Astrocyte (in vitro differentiated cells and primary cell): ENCODE measurements around the gene AADAT. TPM values are rescaled to one million over a fixed set of nuclear protein-coding genes. Genes with fewer than 3 reads are reported as not detected.
"Not testable (repeated sequence)": the region's sequence is repeated elsewhere in the genome, so short reads cannot be mapped to it uniquely, and the experiment has no call there.

Source experiments
- DNase-seq: peaks from one replicate; pipeline ENCODE4 v3.0.0-alpha.2; 2010; ENCODE audit warnings: low read depth
- FAIRE-seq: peaks from 2 replicates; lab custom pipeline; 2011; peaks lifted over from hg19 to GRCh38; lab: Jason Lieb, UNC
- H2AFZ ChIP-seq: 2 replicates; pipeline ENCODE4 v1.6.0; 2012; ENCODE audit warnings: low read depth, low read length, inconsistent platforms
- H3K27ac ChIP-seq: 2 replicates; pipeline ENCODE4 v1.5.1; 2011; ENCODE audit warnings: low read depth, low read length, inconsistent platforms
- H3K27me3 ChIP-seq: 2 replicates; pipeline ENCODE4 v1.6.0; 2011; ENCODE audit warnings: low read length, inconsistent platforms; ENCODE audit not compliant: insufficient read depth
- H3K36me3 ChIP-seq: 2 replicates; pipeline ENCODE4 v1.5.1; 2011; ENCODE audit warnings: low read length, inconsistent platforms; ENCODE audit not compliant: insufficient read depth
- H3K4me1 ChIP-seq: 2 replicates; pipeline ENCODE4 v1.5.1; 2011; ENCODE audit warnings: low read length, inconsistent platforms; ENCODE audit not compliant: insufficient read depth
- H3K4me2 ChIP-seq: 2 replicates; pipeline ENCODE4 v1.6.0; 2012; ENCODE audit warnings: low read length, inconsistent platforms
- H3K4me3 ChIP-seq: 2 replicates; pipeline ENCODE4 v1.5.1; 2011; ENCODE audit warnings: low read depth, mild to moderate bottlenecking, low read length, inconsistent platforms; ENCODE audit not compliant: insufficient read depth
- H3K79me2 ChIP-seq: 2 replicates; pipeline ENCODE4 v1.6.0; 2012; ENCODE audit warnings: mild to moderate bottlenecking, low read length, inconsistent platforms; ENCODE audit not compliant: insufficient read depth
- H3K9ac ChIP-seq: 2 replicates; pipeline ENCODE4 v1.6.0; 2012; ENCODE audit warnings: mild to moderate bottlenecking, low read length, inconsistent platforms
- H3K9me3 ChIP-seq: 2 replicates; pipeline ENCODE4 v1.5.1; 2012; ENCODE audit warnings: low read depth, mild to moderate bottlenecking, low read length, inconsistent platforms; ENCODE audit not compliant: insufficient read depth
- H4K20me1 ChIP-seq: 2 replicates; pipeline ENCODE4 v1.6.0; 2012; ENCODE audit warnings: low read length, inconsistent platforms; ENCODE audit not compliant: insufficient read depth
- H3K27ac Mint-ChIP-seq: one replicate; pipeline ENCODE4 v1.8.0; 2021; ENCODE audit warnings: mild to moderate bottlenecking, mixed read lengths; ENCODE audit not compliant: unreplicated experiment
- H3K27me3 Mint-ChIP-seq: one replicate; pipeline ENCODE4 v1.8.0; 2021; ENCODE audit warnings: low read depth, mixed read lengths; ENCODE audit not compliant: unreplicated experiment
- H3K36me3 Mint-ChIP-seq: one replicate; pipeline ENCODE4 v1.8.0; 2021; ENCODE audit warnings: low read depth, mixed read lengths; ENCODE audit not compliant: unreplicated experiment
- H3K4me1 Mint-ChIP-seq: one replicate; pipeline ENCODE4 v1.8.0; 2021; ENCODE audit warnings: low read depth, mixed read lengths; ENCODE audit not compliant: unreplicated experiment
- H3K4me3 Mint-ChIP-seq: one replicate; pipeline ENCODE4 v1.8.0; 2021; ENCODE audit warnings: mild to moderate bottlenecking, moderate library complexity, mixed read lengths; ENCODE audit not compliant: unreplicated experiment
- H3K9me3 Mint-ChIP-seq: one replicate; pipeline ENCODE4 v1.8.0; 2021; ENCODE audit warnings: mild to moderate bottlenecking, mixed read lengths; ENCODE audit not compliant: unreplicated experiment
- CTCF ChIP-seq: IDR thresholded peaks from 2 replicates; pipeline ENCODE4 v1.5.1; 2011; ENCODE audit warnings: low read depth, mild to moderate bottlenecking, inconsistent platforms, low read length, moderate library complexity; ENCODE audit not compliant: insufficient read depth
- EZH2 ChIP-seq: IDR thresholded peaks from 2 replicates; pipeline ENCODE4 v1.6.1; 2012; ENCODE audit warnings: mild to moderate bottlenecking, low read length, inconsistent platforms; ENCODE audit not compliant: insufficient read depth
- total RNA-seq: library from RNA; stranded (reverse); gene quantifications from 2 replicates; pipeline ENCODE4 v1.2.1, GENCODE V29; 2021

Gene AADAT
- total RNA-seq, 1 donor from 2014 or later = 10.5 TPM

- peaks cover 3% of the 10 kb centered on the region for H3K27me3 ChIP-seq
- H3K9me3 ChIP-seq = no peaks in the 10 kb centered on the region
- TF ChIP-seq EZH2 (no peak), CTCF (no peak)
- DNase-seq = no peak
- no peak overlapping the region for H3K27ac Mint-ChIP-seq
- H3K36me3 ChIP-seq = no peaks in the 10 kb centered on the region
- H3K4me1 ChIP-seq = no peaks in the 10 kb centered on the region
- no peaks in the 10 kb centered on the region for H4K20me1 ChIP-seq
- no peaks in the 10 kb centered on the region for H3K4me1 Mint-ChIP-seq
- peak overlapping the region; percentile 7 for H2AFZ ChIP-seq
- H3K9me3 Mint-ChIP-seq = no peaks in the 10 kb centered on the region
- H3K79me2 ChIP-seq = no peaks in the 10 kb centered on the region
- H3K4me3 Mint-ChIP-seq = no peak overlapping the region
- no peak overlapping the region for H3K9ac ChIP-seq
- no peaks in the 10 kb centered on the region for H3K36me3 Mint-ChIP-seq
- H3K4me3 ChIP-seq = no peak overlapping the region
- no peak overlapping the region for H3K27ac ChIP-seq
- peaks cover 2% of the 10 kb centered on the region for H3K27me3 Mint-ChIP-seq
- no peak for FAIRE-seq
- H3K4me2 ChIP-seq = no peak overlapping the region
Observed at GRCh38 chr4:170049766-170050165, 40.0 kb downstream of the AADAT start.

- H4K20me1 ChIP-seq = no peaks in the 10 kb centered on the region
- no peaks in the 10 kb centered on the region for H3K79me2 ChIP-seq
- H3K9me3 Mint-ChIP-seq = peaks cover 3% of the 10 kb centered on the region
- no peaks in the 10 kb centered on the region for H3K9me3 ChIP-seq
- no peak overlapping the region for H2AFZ ChIP-seq
- no peaks in the 10 kb centered on the region for H3K4me1 ChIP-seq
- H3K36me3 ChIP-seq = no peaks in the 10 kb centered on the region
- H3K36me3 Mint-ChIP-seq = no peaks in the 10 kb centered on the region
- no peak overlapping the region for H3K9ac ChIP-seq
- H3K27ac Mint-ChIP-seq = no peak overlapping the region
- H3K4me3 Mint-ChIP-seq = no peak overlapping the region
- H3K4me1 Mint-ChIP-seq = no peaks in the 10 kb centered on the region
- DNase-seq = peak; percentile 26
- FAIRE-seq = peak; percentile 94
- H3K27ac ChIP-seq = no peak overlapping the region
- no peak overlapping the region for H3K4me2 ChIP-seq
- peak; percentile 92 for TF ChIP-seq CTCF
- no peak for TF ChIP-seq EZH2
- no peak overlapping the region for H3K4me3 ChIP-seq
- peaks cover 2% of the 10 kb centered on the region for H3K27me3 Mint-ChIP-seq
- H3K27me3 ChIP-seq = peaks cover 3% of the 10 kb centered on the region
Observed at GRCh38 chr4:170047771-170048354, 41.9 kb downstream of the AADAT start.

- not testable (repeated sequence) for H3K27ac Mint-ChIP-seq, FAIRE-seq, H3K9me3 Mint-ChIP-seq, H2AFZ ChIP-seq, H4K20me1 ChIP-seq, H3K4me3 Mint-ChIP-seq, H3K4me1 Mint-ChIP-seq, H3K4me1 ChIP-seq, H3K9ac ChIP-seq, DNase-seq, H3K4me2 ChIP-seq, H3K36me3 ChIP-seq, H3K27me3 ChIP-seq, H3K27ac ChIP-seq, H3K79me2 ChIP-seq, H3K27me3 Mint-ChIP-seq, H3K9me3 ChIP-seq, H3K4me3 ChIP-seq, H3K36me3 Mint-ChIP-seq
Observed at GRCh38 chr4:170046156-170046555, 43.6 kb downstream of the AADAT start.
